Measurements from ENCODE around the gene KSR1.
A peak's percentile ranks its signal among the peaks of the same experiment; 100 is the strongest.

Gene KSR1

GRCh38 chr17:27457360-27457715 is 1.1 kb downstream of the KSR1 start:
- Histone ChIP-seq H3K9me3 (no peaks in the 10 kb centered on the region), H3K27me3 (peaks cover 15% of the 10 kb centered on the region), H3K27ac (peak overlapping the region; percentile 62), H3K4me3 (ENCODE audit: low read depth in 1 of 2, low read length in 1 of 2) (peak overlapping the region; percentile 72 to 85), H3K4me1 (ENCODE audit: control insufficient read depth in 1 of 2, insufficient read depth in 1 of 2, low read depth in 1 of 2, low read length in 1 of 2) (peaks cover 19 to 20% of the 10 kb centered on the region in 2 experiments), H3K36me3 (no peaks in the 10 kb centered on the region)
- no peak for TF ChIP-seq CTCF (IDR thresholded peaks at IDR 0.05)

- Histone ChIP-seq H3K9me3 (no peaks in the 10 kb centered on the region), H3K36me3 (no peaks in the 10 kb centered on the region), H3K4me1 (ENCODE audit: control insufficient read depth in 1 of 2, insufficient read depth in 1 of 2, low read depth in 1 of 2, low read length in 1 of 2) (peaks cover 19 to 20% of the 10 kb centered on the region in 2 experiments), H3K27ac (peak overlapping the region; percentile 62), H3K4me3 (ENCODE audit: low read depth in 1 of 2, low read length in 1 of 2) (peak overlapping the region; percentile 72 to 85), H3K27me3 (peaks cover 15% of the 10 kb centered on the region)
- TF ChIP-seq CTCF (IDR thresholded peaks at IDR 0.05) = no peak
Observed at GRCh38 chr17:27457731-27458523, 1.7 kb downstream of the KSR1 start.

- H3K27me3 ChIP-seq = peaks cover 15% of the 10 kb centered on the region
- TF ChIP-seq CTCF (IDR thresholded peaks at IDR 0.05) = no peak
- no peaks in the 10 kb centered on the region for H3K36me3 ChIP-seq
- H3K27ac ChIP-seq = no peak overlapping the region
- no peaks in the 10 kb centered on the region for H3K9me3 ChIP-seq
- H3K4me1 ChIP-seq (ENCODE audit: control insufficient read depth in 1 of 2, insufficient read depth in 1 of 2, low read depth in 1 of 2, low read length in 1 of 2) = peaks cover 19 to 20% of the 10 kb centered on the region in 2 experiments
- no peak overlapping the region for H3K4me3 ChIP-seq (ENCODE audit: low read depth in 1 of 2, low read length in 1 of 2)
Observed at GRCh38 chr17:27458524-27458908, 2.3 kb downstream of the KSR1 start.

- no peaks in the 10 kb centered on the region for H3K36me3 ChIP-seq
- peaks cover 15% of the 10 kb centered on the region for H3K27me3 ChIP-seq
- no peak overlapping the region for H3K27ac ChIP-seq
- no peak overlapping the region for H3K4me3 ChIP-seq (ENCODE audit: low read depth in 1 of 2, low read length in 1 of 2)
- no peaks in the 10 kb centered on the region for H3K9me3 ChIP-seq
- peaks cover 19 to 20% of the 10 kb centered on the region in 2 experiments for H3K4me1 ChIP-seq (ENCODE audit: control insufficient read depth in 1 of 2, insufficient read depth in 1 of 2, low read depth in 1 of 2, low read length in 1 of 2)
- no peak for TF ChIP-seq CTCF (IDR thresholded peaks at IDR 0.05)
Observed at GRCh38 chr17:27459433-27459832, 3.2 kb downstream of the KSR1 start.

GRCh38 chr17:27460196-27460725 is 4.0 kb downstream of the KSR1 start:
- TF ChIP-seq CTCF (IDR thresholded peaks at IDR 0.05) = no peak
- Histone ChIP-seq H3K36me3 (no peaks in the 10 kb centered on the region), H3K4me1 (ENCODE audit: control insufficient read depth in 1 of 2, insufficient read depth in 1 of 2, low read depth in 1 of 2, low read length in 1 of 2) (peaks cover 19 to 20% of the 10 kb centered on the region in 2 experiments), H3K27me3 (peaks cover 9% of the 10 kb centered on the region), H3K9me3 (no peaks in the 10 kb centered on the region), H3K4me3 (ENCODE audit: low read depth in 1 of 2, low read length in 1 of 2) (no peak overlapping the region), H3K27ac (no peak overlapping the region)
